H9 (cell line): ENCODE results near the gene PNPLA8. TPM values are rescaled to one million over a fixed set of nuclear protein-coding genes. Genes with fewer than 3 reads are reported as not detected.

Experiments used
- DNase-seq: peaks from one replicate; pipeline ENCODE4 v3.0.0-alpha.2; 2017
- H2AFZ ChIP-seq: one replicate; pipeline ENCODE4 v1.6.1; 2013; ENCODE audit warnings: mild to moderate bottlenecking, low read length, control low read depth, moderate library complexity
- H2AK5ac ChIP-seq: 2 replicates; pipeline ENCODE4 v1.6.1; 2013; ENCODE audit warnings: low read length, control low read depth, mixed read lengths; ENCODE audit not compliant: insufficient read length
- H2BK120ac ChIP-seq: one replicate; pipeline ENCODE4 v1.6.1; 2013; ENCODE audit warnings: low read depth, mild to moderate bottlenecking, low read length, control low read depth, inconsistent platforms; ENCODE audit not compliant: poor library complexity, severe bottlenecking
- H2BK12ac ChIP-seq: 2 replicates; pipeline ENCODE4 v1.6.1; 2013; ENCODE audit warnings: low read length, control low read depth, mixed read lengths, low read depth; ENCODE audit not compliant: insufficient read length
- H2BK15ac ChIP-seq: 2 replicates; pipeline ENCODE4 v1.6.1; 2013; ENCODE audit warnings: low read depth, low read length, control low read depth
- H2BK20ac ChIP-seq: one replicate; pipeline ENCODE4 v1.6.1; 2013; ENCODE audit warnings: low read depth, mild to moderate bottlenecking, low read length, control low read depth, inconsistent platforms; ENCODE audit not compliant: poor library complexity, severe bottlenecking
- H2BK5ac ChIP-seq: 2 replicates; pipeline ENCODE4 v1.6.1; 2013; ENCODE audit warnings: low read length, control low read depth, mixed read lengths; ENCODE audit not compliant: insufficient read length
- H3K14ac ChIP-seq: 2 replicates; pipeline ENCODE4 v1.6.1; 2013; ENCODE audit warnings: low read length, control low read depth; ENCODE audit not compliant: insufficient read depth
- H3K18ac ChIP-seq: 2 replicates; pipeline ENCODE4 v1.6.1; 2013; ENCODE audit warnings: low read depth, mild to moderate bottlenecking, mixed read lengths, low read length, control low read depth; ENCODE audit not compliant: insufficient read length
- H3K23ac ChIP-seq: 2 replicates; pipeline ENCODE4 v1.6.1; 2013; ENCODE audit warnings: low read length, control low read depth, mixed read lengths, low read depth; ENCODE audit not compliant: insufficient read length
- H3K23me2 ChIP-seq: 2 replicates; pipeline ENCODE4 v1.6.1; 2013; ENCODE audit warnings: low read depth, mild to moderate bottlenecking, mixed read lengths, low read length, control low read depth; ENCODE audit not compliant: insufficient read length, poor library complexity, severe bottlenecking
- H3K27ac ChIP-seq: 2 replicates; pipeline ENCODE4 v1.5.1; 2013; ENCODE audit warnings: low read length, control low read depth, mixed read lengths, low read depth; ENCODE audit not compliant: insufficient read length
- H3K27me3 ChIP-seq: 2 replicates; pipeline ENCODE4 v1.6.1; 2013; ENCODE audit warnings: low read length, control low read depth, inconsistent platforms; ENCODE audit not compliant: insufficient read depth
- H3K4ac ChIP-seq: 2 replicates; pipeline ENCODE4 v1.6.1; 2013; ENCODE audit warnings: low read depth, mild to moderate bottlenecking, control low read depth, inconsistent platforms, low read length, moderate library complexity
- H3K4me1 ChIP-seq: 2 replicates; pipeline ENCODE4 v1.6.1; 2013; ENCODE audit warnings: low read length, control low read depth, inconsistent platforms; ENCODE audit not compliant: insufficient read depth
- H3K4me2 ChIP-seq: 2 replicates; pipeline ENCODE4 v1.6.1; 2013; ENCODE audit warnings: low read length, control low read depth, mixed read lengths; ENCODE audit not compliant: insufficient read length, insufficient read depth
- H3K56ac ChIP-seq: 2 replicates; pipeline ENCODE4 v1.6.1; 2013; ENCODE audit warnings: low read depth, mild to moderate bottlenecking, mixed read lengths, low read length, control low read depth; ENCODE audit not compliant: insufficient read length
- H3K79me1 ChIP-seq: 2 replicates; pipeline ENCODE4 v1.6.1; 2013; ENCODE audit warnings: low read depth, mild to moderate bottlenecking, moderate library complexity, low read length, control low read depth, inconsistent platforms; ENCODE audit not compliant: insufficient read depth, poor library complexity, severe bottlenecking
- H3K79me2 ChIP-seq: 2 replicates; pipeline ENCODE4 v1.6.1; 2013; ENCODE audit warnings: low read length, control low read depth, inconsistent platforms; ENCODE audit not compliant: insufficient read depth
- H3K9ac ChIP-seq: 2 replicates; pipeline ENCODE4 v1.6.1; 2013; ENCODE audit warnings: low read length, control low read depth, mixed read lengths; ENCODE audit not compliant: insufficient read length; ENCODE audit errors: extremely low read depth
- H3K9me3 ChIP-seq: one replicate; pipeline ENCODE4 v1.6.1; 2013; ENCODE audit warnings: low read depth, low read length, inconsistent platforms; ENCODE audit not compliant: control insufficient read depth
- H3T11ph ChIP-seq: one replicate; pipeline ENCODE4 v1.6.1; 2013; ENCODE audit warnings: mild to moderate bottlenecking, low read length, control low read depth, inconsistent platforms
- H4K20me1 ChIP-seq: one replicate; pipeline ENCODE4 v1.6.1; 2013; ENCODE audit not compliant: control insufficient read depth, insufficient read length, insufficient read depth
- H4K5ac ChIP-seq: 2 replicates; pipeline ENCODE4 v1.6.1; 2013; ENCODE audit warnings: low read depth, mild to moderate bottlenecking, mixed read lengths, low read length, control low read depth; ENCODE audit not compliant: insufficient read length
- H4K8ac ChIP-seq: replicated peaks from 2 replicates; pipeline ENCODE4 v1.6.1; 2013; ENCODE audit warnings: low read length, control low read depth, mixed read lengths, low read depth; ENCODE audit not compliant: insufficient read length
- H4K91ac ChIP-seq: 2 replicates; pipeline ENCODE4 v1.6.1; 2013; ENCODE audit warnings: low read depth, mild to moderate bottlenecking, moderate library complexity, mixed read lengths, low read length, control low read depth; ENCODE audit not compliant: insufficient read length
- H3K27ac Mint-ChIP-seq, 3 experiments: 2 replicates in 2 of 3; 3 replicates in 1 of 3; pipeline ENCODE4 v1.8.0; 2020 to 2021; ENCODE audit warnings: mixed read lengths in 3 of 3, mild to moderate bottlenecking in 1 of 3, moderate library complexity in 1 of 3
- H3K27me3 Mint-ChIP-seq: 2 replicates; pipeline ENCODE4 v1.8.0; 2021; ENCODE audit warnings: low read depth, mild to moderate bottlenecking, moderate library complexity, mixed read lengths
- H3K36me3 Mint-ChIP-seq, 3 experiments: 2 replicates in 2 of 3; 3 replicates in 1 of 3; pipeline ENCODE4 v1.8.0; 2020 to 2021; ENCODE audit warnings: low read depth in 3 of 3, mixed read lengths in 3 of 3; ENCODE audit not compliant: insufficient read depth in 1 of 3
- H3K4me1 Mint-ChIP-seq, 2 experiments: 2 replicates each; pipeline ENCODE4 v1.8.0; 2020; ENCODE audit warnings: mixed read lengths in 2 of 2
- H3K4me3 Mint-ChIP-seq, 2 experiments: 2 replicates in 1 of 2; 3 replicates in 1 of 2; pipeline ENCODE4 v1.8.0; 2020 to 2021; ENCODE audit warnings: mild to moderate bottlenecking in 2 of 2, mixed read lengths in 2 of 2, moderate library complexity in 1 of 2
- H3K9me3 Mint-ChIP-seq, 2 experiments: 2 replicates in 1 of 2; 3 replicates in 1 of 2; pipeline ENCODE4 v1.8.0; 2020; ENCODE audit warnings: mild to moderate bottlenecking in 2 of 2, mixed read lengths in 2 of 2, moderate library complexity in 1 of 2
- CTCF ChIP-seq: fragments of 200-600 bp; sonication (generic); conservative IDR thresholded peaks from 3 replicates; pipeline ENCODE4 v1.8.0; 2021; ENCODE audit warnings: antibody characterized with exemption, mild to moderate bottlenecking
- WGBS: extraction: QIAGEN DNeasy Blood & Tissue Kit; methylation state at CpG from one replicate; pipeline ENCODE4 v1.1.7; 2013; ENCODE audit warnings: missing lambda C conversion rate, low lambda C conversion rate, mixed read lengths; ENCODE audit not compliant: insufficient read length; ENCODE audit errors: extremely low coverage; 5-methylcytosine and 5-hydroxymethylcytosine counted together
- total RNA-seq: library from RNA; stranded (reverse); gene quantifications from 2 replicates; pipeline ENCODE4 v1.2.1, GENCODE V29; 2021

PNPLA8 gene
- total RNA-seq, 1 experiment from 2014 or later: 11.7 TPM

GRCh38 chr7:108431099-108431498, 94.8 kb downstream of the PNPLA8 start:
- no peak overlapping the region for H2BK15ac ChIP-seq
- no peak overlapping the region for H2AK5ac ChIP-seq
- no peaks in the 10 kb centered on the region for H3K23me2 ChIP-seq
- no peak overlapping the region for H2BK120ac ChIP-seq
- H3T11ph ChIP-seq: no peak overlapping the region
- H3K27me3 ChIP-seq: no peaks in the 10 kb centered on the region
- no peak for DNase-seq
- no CpG with 5 or more reads among the region's 1 CpG for WGBS
- H2BK20ac ChIP-seq: no peak overlapping the region
- H3K79me1 ChIP-seq: no peaks in the 10 kb centered on the region
- no peak overlapping the region for H3K4ac ChIP-seq
- H3K27ac Mint-ChIP-seq: no peak overlapping the region; a peak in 1 of 7 replicates
- H4K20me1 ChIP-seq: no peaks in the 10 kb centered on the region
- no peak overlapping the region for H2BK12ac ChIP-seq
- no peak for TF ChIP-seq CTCF
- no peak overlapping the region for H3K9ac ChIP-seq
- H3K4me2 ChIP-seq: no peak overlapping the region
- H3K56ac ChIP-seq: no peak overlapping the region
- no peak overlapping the region for H4K8ac ChIP-seq
- no peak overlapping the region for H4K91ac ChIP-seq
- H3K4me1 ChIP-seq: no peaks in the 10 kb centered on the region
- H3K18ac ChIP-seq: no peak overlapping the region
- H3K4me3 Mint-ChIP-seq: no peak overlapping the region
- H2BK5ac ChIP-seq: no peak overlapping the region
- no peak overlapping the region for H3K23ac ChIP-seq
- no peak overlapping the region for H3K27ac ChIP-seq
- no peaks in the 10 kb centered on the region for H3K4me1 Mint-ChIP-seq
- H4K5ac ChIP-seq: no peak overlapping the region
- H3K27me3 Mint-ChIP-seq: no peaks in the 10 kb centered on the region
- peaks cover 0 to 8% (median 2%) of the 10 kb centered on the region in 3 experiments; a peak in 3 of 7 replicates for H3K36me3 Mint-ChIP-seq
- no peaks in the 10 kb centered on the region for H3K9me3 ChIP-seq
- H2AFZ ChIP-seq: no peak overlapping the region
- no peaks in the 10 kb centered on the region for H3K79me2 ChIP-seq
- H3K14ac ChIP-seq: no peak overlapping the region
- H3K9me3 Mint-ChIP-seq: peaks cover 7% of the 10 kb centered on the region in 2 experiments; a peak in 4 of 5 replicates
